Measurements from ENCODE around the gene HES2. TPM values are rescaled to one million over a fixed set of nuclear protein-coding genes. Genes with fewer than 3 reads are reported as not detected.

The HES2 gene
- total and polyA plus RNA-seq, 2 of the 4 experiments (the other 2 are of a cell fraction): not detected

GRCh38 chr1:6409053-6409452, 10.7 kb downstream of the HES2 start:
- Histone ChIP-seq H3K79me1 (ENCODE audit: low read depth in 1 of 2, low read length in 2 of 2) (no peaks in the 10 kb centered on the region), H3K9me1 (ENCODE audit: insufficient read depth, low read length) (peaks cover 3% of the 10 kb centered on the region; the same call in 1 of the 2 replicates), H4K8ac (ENCODE audit: low read depth in 2 of 2, low read length in 2 of 2) (no peak overlapping the region), H4K5ac (ENCODE audit: low read depth, low read length) (no peak overlapping the region), H3K4me1 (ENCODE audit: control insufficient read depth, insufficient read depth, low read length) (no peaks in the 10 kb centered on the region), H3K14ac (replicated peaks; ENCODE audit: low read depth, low read length) (no peak overlapping the region), H3K18ac (ENCODE audit: low read depth, low read length) (no peak overlapping the region), H2BK15ac (ENCODE audit: low read depth, low read length) (no peak overlapping the region), H2BK20ac (ENCODE audit: low read depth, low read length) (no peak overlapping the region), H3K27me3 (ENCODE audit: control insufficient read depth, insufficient read depth, low read length) (peaks cover 13% of the 10 kb centered on the region), H3K9ac (ENCODE audit: low read depth, low read length) (no peak overlapping the region), H2BK5ac (ENCODE audit: low read depth, low read length, poor library complexity, severe bottlenecking) (no peak overlapping the region), H2AK5ac (ENCODE audit: low read depth, low read length) (no peak overlapping the region), H4K20me1 (ENCODE audit: insufficient read depth, low read length) (no peaks in the 10 kb centered on the region; the same call in 1 of the 2 replicates), H3K36me3 (ENCODE audit: control insufficient read depth, insufficient read depth, low read length) (no peaks in the 10 kb centered on the region), H3K4me3 (ENCODE audit: insufficient read depth, low read depth, low read length) (no peak overlapping the region), H3K9me3 (ENCODE audit: control insufficient read depth, insufficient read depth, low read length) (no peaks in the 10 kb centered on the region), H3K23ac (ENCODE audit: low read depth, low read length) (no peak overlapping the region), H3K4me2 (ENCODE audit: low read depth, low read length) (no peak overlapping the region), H2BK120ac (ENCODE audit: low read depth, low read length) (no peak overlapping the region), H3K4ac (ENCODE audit: low read depth, low read length) (no peak overlapping the region), H4K91ac (ENCODE audit: insufficient read depth, low read depth, low read length) (no peak overlapping the region), H2AFZ (replicated peaks; ENCODE audit: low read length, poor library complexity) (no peak overlapping the region), H3K56ac (ENCODE audit: extremely low read depth, insufficient read depth, low read length) (no peak overlapping the region), H3K27ac (ENCODE audit: insufficient read depth, low read length) (no peak overlapping the region), H2AK9ac (replicated peaks; ENCODE audit: low read depth, low read length, poor library complexity) (no peak overlapping the region)
- intact Hi-C loops (cut with micrococcal nuclease) (no loop called here), dilution Hi-C loops (cut with HindIII; ENCODE audit: low sequenced_read_pairs, unreplicated experiment) (no loop called here), in situ Hi-C loops (cut with MboI; ENCODE audit: low sequenced_read_pairs) (loop anchor here (10.0 kb wide), 1 partner anchor 154 kb away; no protein-coding TSS in a partner anchor)
- DNase-seq: no peak
- ChIA-PET CTCF (interaction anchor here (1.4 kb wide), 1 partner anchor 163 kb away, joined by 3 read pairs; no protein-coding TSS in a partner anchor), POLR2A (ENCODE audit: unreplicated experiment) (no interaction called here)
- no CpG with 5 or more reads among the region's 4 CpGs for WGBS, 2 experiments (ENCODE audit: extremely low coverage in 2 of 2, insufficient read length in 1 of 2)
- no peak for TF ChIP-seq MAZ (IDR thresholded peaks at IDR 0.05; ENCODE audit: borderline replicate concordance, low read depth, low read length)
- BruUV-seq (replicated peaks): no TSS peak
- no peak for ATAC-seq (ENCODE audit: low read depth)
